ENCODE results near the gene SLX4. TPM values are rescaled to one million over a fixed set of nuclear protein-coding genes. Genes with fewer than 3 reads are reported as not detected.
"Not testable (repeated sequence)": the region's sequence is repeated elsewhere in the genome, so short reads cannot be mapped to it uniquely, and the experiment has no call there.

The SLX4 gene, protein sequence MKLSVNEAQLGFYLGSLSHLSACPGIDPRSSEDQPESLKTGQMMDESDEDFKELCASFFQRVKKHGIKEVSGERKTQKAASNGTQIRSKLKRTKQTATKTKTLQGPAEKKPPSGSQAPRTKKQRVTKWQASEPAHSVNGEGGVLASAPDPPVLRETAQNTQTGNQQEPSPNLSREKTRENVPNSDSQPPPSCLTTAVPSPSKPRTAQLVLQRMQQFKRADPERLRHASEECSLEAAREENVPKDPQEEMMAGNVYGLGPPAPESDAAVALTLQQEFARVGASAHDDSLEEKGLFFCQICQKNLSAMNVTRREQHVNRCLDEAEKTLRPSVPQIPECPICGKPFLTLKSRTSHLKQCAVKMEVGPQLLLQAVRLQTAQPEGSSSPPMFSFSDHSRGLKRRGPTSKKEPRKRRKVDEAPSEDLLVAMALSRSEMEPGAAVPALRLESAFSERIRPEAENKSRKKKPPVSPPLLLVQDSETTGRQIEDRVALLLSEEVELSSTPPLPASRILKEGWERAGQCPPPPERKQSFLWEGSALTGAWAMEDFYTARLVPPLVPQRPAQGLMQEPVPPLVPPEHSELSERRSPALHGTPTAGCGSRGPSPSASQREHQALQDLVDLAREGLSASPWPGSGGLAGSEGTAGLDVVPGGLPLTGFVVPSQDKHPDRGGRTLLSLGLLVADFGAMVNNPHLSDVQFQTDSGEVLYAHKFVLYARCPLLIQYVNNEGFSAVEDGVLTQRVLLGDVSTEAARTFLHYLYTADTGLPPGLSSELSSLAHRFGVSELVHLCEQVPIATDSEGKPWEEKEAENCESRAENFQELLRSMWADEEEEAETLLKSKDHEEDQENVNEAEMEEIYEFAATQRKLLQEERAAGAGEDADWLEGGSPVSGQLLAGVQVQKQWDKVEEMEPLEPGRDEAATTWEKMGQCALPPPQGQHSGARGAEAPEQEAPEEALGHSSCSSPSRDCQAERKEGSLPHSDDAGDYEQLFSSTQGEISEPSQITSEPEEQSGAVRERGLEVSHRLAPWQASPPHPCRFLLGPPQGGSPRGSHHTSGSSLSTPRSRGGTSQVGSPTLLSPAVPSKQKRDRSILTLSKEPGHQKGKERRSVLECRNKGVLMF (N-terminal part only)
- total RNA-seq, result 11.8 and 12.2 TPM in 2 replicates

DNA sequence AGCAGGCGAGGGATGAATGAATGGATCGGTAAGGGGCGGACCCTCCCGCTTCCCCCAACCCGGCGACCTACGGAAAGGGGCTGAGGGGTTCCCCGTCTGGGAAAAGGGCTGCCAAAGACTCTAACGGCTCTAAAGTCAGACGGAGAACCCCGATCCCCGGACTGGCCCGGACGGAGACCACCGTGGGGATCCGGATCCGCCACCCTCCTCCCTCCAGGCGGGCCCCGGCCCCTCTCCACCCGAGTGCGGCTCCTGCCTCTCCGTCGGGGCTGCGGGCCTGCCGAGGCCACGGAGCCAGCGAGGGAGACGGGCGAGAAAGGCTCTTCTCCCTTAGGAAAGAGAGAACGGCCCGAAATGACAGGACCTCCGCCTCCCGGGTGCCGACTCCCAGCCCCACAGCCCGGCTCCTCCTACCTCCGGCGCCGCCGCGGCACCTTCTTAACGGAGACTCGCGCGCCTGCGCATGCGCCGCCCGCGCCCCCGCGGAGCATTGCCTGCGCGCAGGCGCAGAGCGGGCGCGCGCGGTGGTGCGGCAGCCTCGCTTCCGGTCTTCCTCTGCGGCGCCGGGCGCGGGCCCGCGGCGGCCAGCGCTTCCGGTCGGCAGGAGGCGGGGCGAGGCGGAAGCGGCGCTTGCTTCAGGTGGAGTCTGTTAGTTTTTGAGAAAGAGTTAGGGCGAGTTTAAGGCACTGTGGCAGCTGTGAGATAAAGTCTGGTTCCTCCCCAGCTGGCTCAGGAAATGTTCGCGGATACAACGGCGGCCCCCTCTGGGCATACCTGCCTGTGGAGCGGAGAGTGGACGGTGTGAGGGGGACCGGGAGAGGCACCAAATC is at the start of gene SLX4:
TSS of gene SLX4 (minus strand) at position 461 of the 830 bp plus-strand sequence. CDS start 2,642 bp downstream, outside the sequence.
- Mint-ChIP-seq H3K27me3 (ENCODE audit: low read depth) (no peaks in the 10 kb centered on the region), H3K4me3 (ENCODE audit: low read depth) (peak within 1 kb of the TSS; percentile 100), H3K9me3 (no peaks in the 10 kb centered on the region), H3K27ac (peak within 1 kb of the TSS; percentile 96), H3K4me1 (ENCODE audit: low read depth) (peaks cover 43% of the 10 kb centered on the region), H3K36me3 (ENCODE audit: low read depth) (peaks cover 43% of the 10 kb centered on the region)
- intact Hi-C loops (cut with micrococcal nuclease), result loop anchor here (1.0 to 10.0 kb wide), 2 partner anchors 33 to 107 kb away; partner anchors contain the start of gene CLUAP1
- DNase-seq (ENCODE audit: low spot score), result peak; percentile 93

DNA sequence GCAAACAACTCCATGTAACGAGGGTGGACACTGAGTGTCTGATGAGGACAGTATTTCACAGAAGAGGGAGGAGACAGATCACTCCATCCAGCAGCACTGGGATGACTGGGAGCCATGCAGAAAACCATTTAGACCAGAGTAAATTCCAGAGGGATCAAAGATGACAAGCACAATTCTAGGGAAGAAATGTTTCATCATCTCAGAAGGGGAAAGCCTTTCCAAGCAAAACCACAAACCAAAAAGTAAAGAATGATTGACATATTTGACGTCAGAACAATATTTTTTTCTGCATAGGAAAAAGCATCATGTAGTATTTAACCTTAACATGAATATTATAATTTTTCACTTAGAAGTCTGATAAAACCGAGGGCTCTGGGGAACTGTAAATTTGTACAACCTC is 47.8 kb upstream of the SLX4 start:
- no peaks in the 10 kb centered on the region for H3K9me3 Mint-ChIP-seq
- intact Hi-C loops (cut with micrococcal nuclease), result no loop called here
- H3K27ac Mint-ChIP-seq, result peak overlapping the region; percentile 46
- peaks cover 12% of the 10 kb centered on the region for H3K4me1 Mint-ChIP-seq (ENCODE audit: low read depth)
- H3K27me3 Mint-ChIP-seq (ENCODE audit: low read depth), result no peaks in the 10 kb centered on the region
- H3K36me3 Mint-ChIP-seq (ENCODE audit: low read depth), result peaks cover 75% of the 10 kb centered on the region
- no peak overlapping the region for H3K4me3 Mint-ChIP-seq (ENCODE audit: low read depth)
- no peak for DNase-seq (ENCODE audit: low spot score)

DNA sequence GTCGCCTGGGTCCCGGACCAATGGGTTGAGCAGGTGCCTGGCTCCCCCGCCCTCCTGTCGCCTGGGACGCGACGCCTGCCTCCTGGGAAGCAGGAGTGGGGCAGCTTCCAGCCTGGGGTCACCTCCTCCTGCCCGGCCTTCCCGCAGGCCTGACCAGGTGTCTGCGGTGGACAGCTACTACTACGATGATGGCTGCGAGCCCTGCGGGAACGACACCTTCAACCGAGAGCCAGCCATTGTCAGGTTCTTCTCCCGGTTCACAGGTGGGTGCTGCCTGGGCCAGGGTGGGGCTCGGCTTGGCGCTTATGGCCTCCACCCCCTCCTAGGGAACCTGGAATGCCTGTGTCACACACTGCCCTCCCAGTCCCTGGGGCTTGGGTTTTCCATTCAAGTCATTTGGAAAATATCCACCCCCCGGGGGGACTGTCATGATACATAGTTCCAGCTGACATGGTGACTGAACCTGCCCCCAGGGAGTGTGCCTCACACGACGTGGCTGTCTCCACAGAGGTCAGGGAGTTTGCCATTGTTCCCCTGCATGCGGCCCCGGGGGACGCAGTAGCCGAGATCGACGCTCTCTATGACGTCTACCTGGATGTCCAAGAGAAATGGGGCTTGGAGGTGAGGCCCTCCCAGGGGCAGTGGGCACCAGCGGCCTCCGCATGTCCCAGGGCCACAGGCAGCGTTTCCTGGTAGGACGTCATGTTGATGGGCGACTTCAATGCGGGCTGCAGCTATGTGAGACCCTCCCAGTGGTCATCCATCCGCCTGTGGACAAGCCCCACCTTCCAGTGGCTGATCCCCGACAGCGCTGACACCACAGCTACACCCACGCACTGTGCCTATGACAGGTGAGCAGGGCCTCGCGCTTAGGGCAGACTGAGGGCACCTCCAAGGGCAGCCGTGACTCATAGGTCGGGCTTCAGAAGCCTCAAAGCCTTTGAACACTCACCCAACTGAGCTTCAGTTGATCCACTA is 45.4 kb upstream of the SLX4 start:
- Mint-ChIP-seq H3K36me3 (ENCODE audit: low read depth) (peaks cover 69% of the 10 kb centered on the region), H3K4me1 (ENCODE audit: low read depth) (peaks cover 12% of the 10 kb centered on the region), H3K4me3 (ENCODE audit: low read depth) (no peak overlapping the region), H3K27me3 (ENCODE audit: low read depth) (no peaks in the 10 kb centered on the region), H3K9me3 (no peaks in the 10 kb centered on the region), H3K27ac (no peak overlapping the region)
- intact Hi-C loops (cut with micrococcal nuclease), result no loop called here
- DNase-seq (ENCODE audit: low spot score), result no peak

DNA sequence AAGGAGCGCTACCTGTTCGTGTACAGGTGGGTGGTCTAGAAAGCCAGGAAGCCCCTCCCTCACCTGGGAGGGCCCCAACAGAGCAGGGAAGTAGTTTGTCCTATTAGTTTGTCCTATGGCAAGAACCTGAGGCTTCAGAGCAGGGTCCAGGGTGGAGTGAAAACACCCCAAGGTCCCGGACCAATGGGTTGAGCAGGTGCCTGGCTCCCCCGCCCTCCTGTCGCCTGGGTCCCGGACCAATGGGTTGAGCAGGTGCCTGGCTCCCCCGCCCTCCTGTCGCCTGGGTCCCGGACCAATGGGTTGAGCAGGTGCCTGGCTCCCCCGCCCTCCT is 44.7 kb upstream of the SLX4 start:
- DNase-seq (ENCODE audit: low spot score); H3K27me3 Mint-ChIP-seq (ENCODE audit: low read depth); intact Hi-C loops (cut with micrococcal nuclease); H3K9me3 Mint-ChIP-seq; H3K27ac Mint-ChIP-seq; H3K4me3 Mint-ChIP-seq (ENCODE audit: low read depth): not testable (repeated sequence)
- Mint-ChIP-seq H3K36me3 (ENCODE audit: low read depth) (peaks cover 69% of the 10 kb centered on the region), H3K4me1 (ENCODE audit: low read depth) (peaks cover 12% of the 10 kb centered on the region)

DNA sequence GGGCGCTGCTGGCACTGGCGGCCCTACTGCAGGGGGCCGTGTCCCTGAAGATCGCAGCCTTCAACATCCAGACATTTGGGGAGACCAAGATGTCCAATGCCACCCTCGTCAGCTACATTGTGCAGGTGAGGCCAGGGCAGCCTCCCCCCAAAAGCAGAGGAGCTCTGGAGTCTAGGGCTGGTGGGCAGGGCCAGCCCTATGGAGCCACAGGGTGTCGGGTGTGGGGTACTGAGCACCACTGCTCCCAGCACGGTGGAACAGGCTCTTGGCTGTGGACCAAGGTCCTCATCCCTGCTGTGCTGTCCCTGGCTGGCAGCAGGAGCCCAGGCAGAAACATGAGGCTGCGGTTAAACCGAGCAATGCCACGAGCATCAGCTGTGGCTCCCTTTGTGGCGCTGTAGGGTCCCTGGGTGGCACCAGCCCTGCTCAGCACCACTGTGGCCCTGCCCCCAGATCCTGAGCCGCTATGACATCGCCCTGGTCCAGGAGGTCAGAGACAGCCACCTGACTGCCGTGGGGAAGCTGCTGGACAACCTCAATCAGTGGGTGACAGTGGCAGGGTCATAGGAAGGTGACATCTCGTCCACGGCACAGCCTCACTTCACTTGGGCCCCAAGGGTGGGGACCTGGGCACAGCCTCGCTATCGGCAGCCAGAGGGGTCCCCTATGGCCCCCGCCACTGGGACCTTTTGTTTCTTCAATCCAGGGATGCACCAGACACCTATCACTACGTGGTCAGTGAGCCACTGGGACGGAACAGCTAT is 44.2 kb upstream of the SLX4 start:
- DNase-seq (ENCODE audit: low spot score), result no peak
- H3K4me1 Mint-ChIP-seq (ENCODE audit: low read depth), result peaks cover 12% of the 10 kb centered on the region
- intact Hi-C loops (cut with micrococcal nuclease), result no loop called here
- H3K27ac Mint-ChIP-seq, result no peak overlapping the region
- no peak overlapping the region for H3K4me3 Mint-ChIP-seq (ENCODE audit: low read depth)
- H3K9me3 Mint-ChIP-seq, result no peaks in the 10 kb centered on the region
- H3K27me3 Mint-ChIP-seq (ENCODE audit: low read depth), result no peaks in the 10 kb centered on the region
- peaks cover 68% of the 10 kb centered on the region for H3K36me3 Mint-ChIP-seq (ENCODE audit: low read depth)

DNA sequence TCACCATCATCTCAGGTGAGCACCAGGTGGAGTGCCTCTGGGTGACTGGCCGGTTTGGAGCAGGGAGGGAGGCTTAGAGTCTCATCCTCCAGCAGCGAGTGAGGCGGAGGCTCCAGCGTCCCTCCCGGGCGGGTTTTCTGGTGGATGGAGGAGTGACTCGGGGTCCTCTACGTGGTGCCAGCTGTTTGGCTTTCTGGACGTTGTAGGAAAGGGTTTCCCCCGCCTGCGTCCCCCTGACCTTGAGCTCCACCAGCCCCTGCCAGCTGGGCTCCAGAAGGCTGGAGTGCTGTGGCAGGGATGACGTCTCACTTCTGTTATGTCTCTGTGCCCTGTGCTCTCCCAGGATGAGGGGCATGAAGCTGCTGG is 43.6 kb upstream of the SLX4 start:
- intact Hi-C loops (cut with micrococcal nuclease), result no loop called here
- H3K36me3 Mint-ChIP-seq (ENCODE audit: low read depth), result peaks cover 65% of the 10 kb centered on the region
- DNase-seq (ENCODE audit: low spot score), result no peak
- H3K4me1 Mint-ChIP-seq (ENCODE audit: low read depth), result peaks cover 12% of the 10 kb centered on the region
- no peaks in the 10 kb centered on the region for H3K27me3 Mint-ChIP-seq (ENCODE audit: low read depth)
- H3K9me3 Mint-ChIP-seq, result no peaks in the 10 kb centered on the region
- no peak overlapping the region for H3K27ac Mint-ChIP-seq
- no peak overlapping the region for H3K4me3 Mint-ChIP-seq (ENCODE audit: low read depth)

DNA sequence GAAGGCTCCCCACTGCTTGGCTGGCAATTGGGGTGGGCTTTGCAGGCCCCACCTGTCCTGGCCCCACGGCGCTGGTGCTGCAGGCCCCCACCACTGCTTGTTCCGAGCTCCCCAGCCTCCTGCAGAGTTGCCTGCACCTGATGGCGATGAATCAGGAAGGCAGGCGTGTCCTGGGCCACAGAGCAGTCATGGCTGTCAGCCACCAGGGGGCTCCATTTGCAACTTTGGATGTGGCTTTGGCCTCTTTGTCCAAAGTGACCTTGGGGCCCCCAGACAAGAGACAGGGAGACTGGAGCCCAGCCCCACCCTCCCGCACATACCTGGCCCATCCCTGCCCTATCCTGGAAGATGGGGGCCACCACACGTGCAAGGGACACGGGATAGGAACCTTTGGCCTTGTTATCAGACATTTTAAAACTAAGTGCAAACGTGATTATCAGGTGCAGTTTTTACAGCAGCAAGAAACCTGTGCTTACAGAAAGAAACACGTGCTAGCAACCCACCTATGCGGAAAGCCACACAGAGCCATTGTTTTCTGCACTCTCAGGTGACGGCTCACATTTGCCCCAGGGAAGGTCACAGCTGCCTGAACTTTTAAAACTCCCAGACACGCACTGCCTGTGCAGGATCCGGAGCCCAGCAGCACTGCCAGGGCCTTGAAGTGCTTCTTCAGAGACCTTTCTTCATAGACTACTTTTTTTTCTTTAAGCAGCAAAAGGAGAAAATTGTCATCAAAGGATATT is 43.0 kb upstream of the SLX4 start, which contains the start of gene DNASE1:
TSS of gene DNASE1 (plus strand) at position 443 of the 743 bp plus-strand sequence. CDS start 683 bp downstream, outside the sequence.
- intact Hi-C loops (cut with micrococcal nuclease), result no loop called here
- Mint-ChIP-seq H3K36me3 (ENCODE audit: low read depth) (peaks cover 59% of the 10 kb centered on the region), H3K4me3 (ENCODE audit: low read depth) (no peak within 1 kb of the TSS), H3K27ac (no peak within 1 kb of the TSS), H3K4me1 (ENCODE audit: low read depth) (peaks cover 6% of the 10 kb centered on the region), H3K27me3 (ENCODE audit: low read depth) (no peaks in the 10 kb centered on the region), H3K9me3 (no peaks in the 10 kb centered on the region)
- peak; percentile 50 for DNase-seq (ENCODE audit: low spot score)

DNA sequence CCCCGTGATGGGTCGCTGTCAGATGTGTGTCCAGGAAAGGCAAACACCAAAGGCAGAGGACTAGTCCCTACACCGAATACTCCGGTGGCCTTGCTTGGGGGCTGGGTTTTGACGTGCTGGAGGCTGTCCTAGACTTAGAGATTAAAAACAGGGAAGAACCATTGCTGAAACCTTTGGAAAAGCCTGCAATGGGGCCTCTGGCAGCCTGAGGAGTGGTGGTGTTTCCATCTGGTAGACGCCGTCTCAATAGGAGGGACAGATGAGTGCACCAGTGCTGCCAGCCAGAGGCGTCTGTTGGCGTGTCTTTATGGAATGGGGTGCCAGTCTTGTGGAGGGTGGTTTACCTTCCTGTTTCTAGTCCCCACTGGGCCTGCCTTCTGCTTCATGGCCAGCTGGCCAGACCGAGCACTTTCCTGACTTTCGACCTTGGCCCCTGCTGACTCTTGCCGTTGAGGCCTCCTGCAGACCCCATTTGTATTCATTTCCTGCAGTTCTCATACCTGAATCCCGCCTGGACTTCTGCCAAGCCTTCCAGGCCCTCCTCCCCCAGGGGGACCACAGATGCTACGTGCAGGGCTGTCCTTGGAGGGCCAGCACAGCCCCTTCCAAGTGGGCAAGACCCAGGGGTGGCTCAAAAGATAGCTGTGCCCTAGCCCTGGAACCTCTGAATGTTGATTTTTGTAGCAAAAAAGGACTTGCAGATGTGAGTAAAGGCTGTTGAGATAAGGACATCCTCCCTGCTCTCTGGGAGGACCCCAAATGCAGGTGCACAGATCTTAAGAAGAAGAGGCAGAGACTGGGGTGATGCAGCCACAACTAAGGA is 41.2 kb upstream of the SLX4 start:
- no peak overlapping the region for H3K27ac Mint-ChIP-seq
- intact Hi-C loops (cut with micrococcal nuclease), result no loop called here
- no peaks in the 10 kb centered on the region for H3K4me1 Mint-ChIP-seq (ENCODE audit: low read depth)

DNA sequence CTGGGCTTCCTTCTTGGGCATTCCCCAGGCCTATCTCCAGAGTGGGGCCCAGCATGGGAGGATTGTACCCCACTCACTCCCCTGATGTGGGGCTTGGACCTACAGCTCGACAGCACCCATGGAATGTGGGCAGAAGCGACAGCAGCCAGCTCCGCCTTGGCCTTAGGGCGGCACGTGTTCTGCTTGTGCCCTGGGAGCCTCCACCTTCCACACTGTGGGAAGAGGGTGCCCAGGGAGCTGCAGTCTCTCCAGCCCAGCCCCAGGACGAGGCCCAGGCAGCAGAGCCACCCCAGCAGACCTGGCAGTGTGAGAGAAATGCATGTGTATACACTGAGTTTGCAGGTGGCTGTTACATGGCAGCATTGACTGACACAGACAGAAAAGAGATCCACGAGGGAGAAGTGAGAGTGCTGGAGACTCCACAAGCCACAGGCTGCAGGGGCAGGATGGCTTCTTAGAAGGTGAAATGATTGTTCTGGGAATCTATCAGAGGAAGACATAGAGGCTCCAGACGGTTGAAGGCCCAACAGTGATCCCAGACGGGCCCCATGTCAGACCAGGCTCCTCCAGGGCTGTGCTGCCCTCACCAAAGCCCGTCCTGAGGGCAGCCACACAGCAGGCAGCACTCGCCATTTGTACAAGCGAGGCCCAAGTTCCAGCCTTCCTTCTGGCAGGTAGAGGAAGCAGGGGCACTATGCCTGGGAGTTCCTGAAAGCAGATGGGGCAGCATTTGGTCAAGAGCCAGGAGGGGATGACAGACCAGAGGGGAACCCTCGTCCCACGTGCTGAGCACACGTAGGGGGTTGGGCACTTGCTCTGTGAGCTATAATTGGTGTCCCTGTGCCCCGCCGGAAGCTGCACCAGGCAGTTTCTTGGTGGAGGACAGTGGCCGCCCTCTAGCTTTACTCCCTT is 40.3 kb upstream of the SLX4 start:
- no peak overlapping the region for H3K27ac Mint-ChIP-seq
- H3K4me3 Mint-ChIP-seq (ENCODE audit: low read depth), result no peak overlapping the region
- no peak for DNase-seq (ENCODE audit: low spot score)
- H3K27me3 Mint-ChIP-seq (ENCODE audit: low read depth), result no peaks in the 10 kb centered on the region
- H3K9me3 Mint-ChIP-seq, result no peaks in the 10 kb centered on the region
- peaks cover 35% of the 10 kb centered on the region for H3K36me3 Mint-ChIP-seq (ENCODE audit: low read depth)
- intact Hi-C loops (cut with micrococcal nuclease), result no loop called here
- no peaks in the 10 kb centered on the region for H3K4me1 Mint-ChIP-seq (ENCODE audit: low read depth)

More for the DNA sequence above, 41.2 kb upstream of the SLX4 start:
- no peak for DNase-seq (ENCODE audit: low spot score)
- Mint-ChIP-seq H3K4me3 (ENCODE audit: low read depth) (no peak overlapping the region), H3K36me3 (ENCODE audit: low read depth) (peaks cover 44% of the 10 kb centered on the region), H3K9me3 (no peaks in the 10 kb centered on the region), H3K27me3 (ENCODE audit: low read depth) (no peaks in the 10 kb centered on the region)

All from activated T-helper 2 cell treated with anti-CD3 and anti-CD28 coated beads, Interferon-gamma antibody, Interleukin-2, Interleukin-4, amounts not matched to agents 10 μg/mL and 5 μg/mL and 100 μg/mL, durations not matched to agents 14 hours and 24 hours and 36 hours (primary cell).